ENCODE measurements around the gene TEX11. TPM values are rescaled to one million over a fixed set of nuclear protein-coding genes. Genes with fewer than 3 reads are reported as not detected.

Gene TEX11
- total and polyA plus RNA-seq, 2 donors (not counting 1 experiment from before 2014, with no cell fraction given), result not detected

DNA sequence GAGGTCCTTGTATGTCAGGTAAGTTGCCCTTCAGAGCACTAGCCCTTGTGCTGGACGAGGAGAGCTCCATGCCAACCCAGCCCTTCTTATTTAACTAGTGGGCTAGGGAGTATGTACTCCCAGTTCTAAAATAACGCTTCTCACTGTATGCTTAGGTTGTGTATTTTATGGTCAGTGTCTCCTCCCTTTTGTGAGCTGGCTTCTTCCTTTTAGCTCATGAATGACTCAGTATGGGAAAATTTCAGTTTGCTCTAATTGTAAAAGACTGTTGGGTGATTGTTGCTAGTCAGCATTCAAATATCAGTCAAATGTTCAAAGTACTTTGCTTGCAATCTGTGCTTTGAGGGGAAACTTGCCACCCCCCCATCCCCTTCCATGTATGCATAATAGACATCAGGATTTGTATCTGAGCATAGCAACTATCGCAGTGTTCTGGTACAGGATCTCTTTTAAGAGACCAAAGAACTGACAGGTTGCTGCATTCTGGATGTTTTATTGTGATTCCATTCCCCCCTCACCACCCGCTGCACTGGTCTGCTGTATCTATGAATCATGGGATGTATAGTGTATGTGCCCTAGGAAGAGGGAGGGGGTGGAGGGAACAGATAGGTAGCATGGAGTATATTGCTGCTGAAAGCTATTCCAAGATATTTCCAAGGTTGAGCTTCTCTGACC, 429.1 kb downstream of the TEX11 start:
- peak overlapping the region; percentile 89 for H3K27ac ChIP-seq (ENCODE audit: insufficient read depth, low read length)
- H4K20me1 ChIP-seq (ENCODE audit: control insufficient read depth, extremely low read depth, insufficient read depth, low read length), result no peaks in the 10 kb centered on the region
- no peaks in the 10 kb centered on the region for H3K79me2 ChIP-seq (ENCODE audit: control insufficient read depth, insufficient read depth, low read length)
- TF ChIP-seq, protein P1, sequence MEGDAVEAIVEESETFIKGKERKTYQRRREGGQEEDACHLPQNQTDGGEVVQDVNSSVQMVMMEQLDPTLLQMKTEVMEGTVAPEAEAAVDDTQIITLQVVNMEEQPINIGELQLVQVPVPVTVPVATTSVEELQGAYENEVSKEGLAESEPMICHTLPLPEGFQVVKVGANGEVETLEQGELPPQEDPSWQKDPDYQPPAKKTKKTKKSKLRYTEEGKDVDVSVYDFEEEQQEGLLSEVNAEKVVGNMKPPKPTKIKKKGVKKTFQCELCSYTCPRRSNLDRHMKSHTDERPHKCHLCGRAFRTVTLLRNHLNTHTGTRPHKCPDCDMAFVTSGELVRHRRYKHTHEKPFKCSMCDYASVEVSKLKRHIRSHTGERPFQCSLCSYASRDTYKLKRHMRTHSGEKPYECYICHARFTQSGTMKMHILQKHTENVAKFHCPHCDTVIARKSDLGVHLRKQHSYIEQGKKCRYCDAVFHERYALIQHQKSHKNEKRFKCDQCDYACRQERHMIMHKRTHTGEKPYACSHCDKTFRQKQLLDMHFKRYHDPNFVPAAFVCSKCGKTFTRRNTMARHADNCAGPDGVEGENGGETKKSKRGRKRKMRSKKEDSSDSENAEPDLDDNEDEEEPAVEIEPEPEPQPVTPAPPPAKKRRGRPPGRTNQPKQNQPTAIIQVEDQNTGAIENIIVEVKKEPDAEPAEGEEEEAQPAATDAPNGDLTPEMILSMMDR (conservative IDR thresholded peaks at IDR 0.05 in 1 of 2, IDR thresholded peaks at IDR 0.05 in 1 of 2; ENCODE audit: low read depth in 1 of 2, low read length in 2 of 2), result no peak
- TF ChIP-seq EZH2 (IDR thresholded peaks at IDR 0.05; ENCODE audit: low read length, missing control alignments), result no peak
- H3K9me3 ChIP-seq (ENCODE audit: control insufficient read depth, insufficient read depth, low read depth, low read length), result no peaks in the 10 kb centered on the region
- H3K4me2 ChIP-seq (ENCODE audit: extremely low read depth, insufficient read depth, low read length), result peak overlapping the region; percentile 78
- peak overlapping the region; percentile 45 for H3K9ac ChIP-seq (ENCODE audit: insufficient read depth, low read length)
- no peak overlapping the region for H2AFZ ChIP-seq (ENCODE audit: low read length)
- H3K4me1 ChIP-seq (ENCODE audit: control insufficient read depth, extremely low read depth, insufficient read depth, low read length), result peaks cover 23% of the 10 kb centered on the region
- peak; percentile 74 to 76 for DNase-seq (ENCODE audit: low read depth in 2 of 2)
- H3K4me3 ChIP-seq (replicated peaks in 1 of 4; ENCODE audit: control extremely low read depth in 1 of 4, insufficient read depth in 1 of 4, low read depth in 3 of 4, low read length in 4 of 4), result peak overlapping the region in 2 of 4 experiments; percentile 16 to 40
- no peaks in the 10 kb centered on the region for H3K36me3 ChIP-seq (ENCODE audit: control insufficient read depth, insufficient read depth, low read length)
- no peaks in the 10 kb centered on the region for H3K27me3 ChIP-seq (ENCODE audit: control insufficient read depth, insufficient read depth, low read length)

Other genes starting within 250 kb of the TEX11 start
- gene SLC7A3, start 22.4 kb upstream of the TEX11 start, total RNA-seq, result not detected in 2 replicates
- 0.03 and 0.06 TPM in 2 replicates for gene SLC7A3, start 22.4 kb upstream of the TEX11 start, polyA plus RNA-seq
- gene SNX12, start 159.6 kb upstream of the TEX11 start, total RNA-seq, result 50.3 and 80.8 TPM in 2 replicates
- gene SNX12, start 159.6 kb upstream of the TEX11 start, polyA plus RNA-seq, result 84.6 and 84.7 TPM in 2 replicates
- 6.9 and 7.4 TPM in 2 replicates for gene FOXO4, start 187.1 kb upstream of the TEX11 start, total RNA-seq
- gene FOXO4, start 187.1 kb upstream of the TEX11 start, polyA plus RNA-seq, result 1.5 and 2.3 TPM in 2 replicates
- gene CXorf65, start 198.0 kb upstream of the TEX11 start, total RNA-seq, result not detected in 2 replicates
- not detected in 2 replicates for gene CXorf65, start 198.0 kb upstream of the TEX11 start, polyA plus RNA-seq
- gene IL2RG, start 202.9 kb upstream of the TEX11 start, total RNA-seq, result not detected in 2 replicates
- not detected in 2 replicates for gene IL2RG, start 202.9 kb upstream of the TEX11 start, polyA plus RNA-seq
- 17.5 and 33.2 TPM in 2 replicates for gene MED12, start 209.9 kb upstream of the TEX11 start, total RNA-seq
- gene MED12, start 209.9 kb upstream of the TEX11 start, polyA plus RNA-seq, result 6.4 and 7.2 TPM in 2 replicates
- 0.51 and 0.83 TPM in 2 replicates for gene NLGN3, start 236.1 kb upstream of the TEX11 start, total RNA-seq
- 0.41 and 0.71 TPM in 2 replicates for gene NLGN3, start 236.1 kb upstream of the TEX11 start, polyA plus RNA-seq